HG02571 (cell line): Measurements from ENCODE around the gene FRAS1.
"Not testable (repeated sequence)": the region's sequence is repeated elsewhere in the genome, so short reads cannot be mapped to it uniquely, and the experiment has no call there.

Experiments used
- ATAC-seq: cut with Tn5 transposase; IDR thresholded peaks from one replicate; pipeline ENCODE4 v1.9.1; 2021; ENCODE audit warnings: mild to moderate bottlenecking, moderate library complexity; ENCODE audit not compliant: unreplicated experiment

Gene FRAS1

DNA sequence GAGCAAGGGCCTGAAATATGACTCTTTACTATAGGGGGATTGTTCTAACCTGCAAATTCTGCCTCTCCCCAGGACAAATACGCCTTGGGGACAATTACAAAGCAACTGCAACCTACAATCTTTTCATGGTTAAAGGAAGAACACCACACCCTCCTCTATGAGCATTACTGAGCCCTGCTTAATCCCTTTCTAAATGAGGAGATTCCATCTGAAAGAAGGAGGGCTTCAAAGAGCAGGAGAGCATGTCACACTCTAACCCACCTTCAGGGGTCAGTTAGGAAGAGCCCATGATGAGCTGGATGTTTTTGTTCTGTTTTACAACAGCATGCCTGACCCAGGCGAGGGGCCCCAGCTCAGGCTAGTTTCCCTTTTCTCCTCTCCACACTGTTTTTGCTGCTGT is 360.5 kb downstream of the FRAS1 start:
- ATAC-seq, result no peak

DNA sequence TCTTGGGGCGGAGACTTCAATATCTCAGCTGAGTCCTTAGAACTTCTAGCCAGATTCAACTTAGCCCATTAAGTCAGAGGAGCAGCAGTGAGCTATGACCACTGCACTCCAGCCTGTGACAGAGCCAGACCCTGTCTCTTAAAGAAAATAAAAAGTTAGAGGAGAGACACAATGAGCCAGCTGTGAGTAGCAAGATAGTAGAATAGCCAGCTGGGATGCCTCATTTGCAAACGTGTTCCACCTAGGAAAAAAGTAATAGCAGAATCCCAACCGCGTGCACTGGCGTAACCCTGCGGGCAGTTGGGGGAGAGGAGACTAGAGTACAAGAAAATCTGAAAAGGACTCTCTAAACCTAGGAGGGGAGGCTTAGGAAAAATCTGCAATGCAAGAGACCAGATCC is 361.3 kb downstream of the FRAS1 start:
- no peak for ATAC-seq

DNA sequence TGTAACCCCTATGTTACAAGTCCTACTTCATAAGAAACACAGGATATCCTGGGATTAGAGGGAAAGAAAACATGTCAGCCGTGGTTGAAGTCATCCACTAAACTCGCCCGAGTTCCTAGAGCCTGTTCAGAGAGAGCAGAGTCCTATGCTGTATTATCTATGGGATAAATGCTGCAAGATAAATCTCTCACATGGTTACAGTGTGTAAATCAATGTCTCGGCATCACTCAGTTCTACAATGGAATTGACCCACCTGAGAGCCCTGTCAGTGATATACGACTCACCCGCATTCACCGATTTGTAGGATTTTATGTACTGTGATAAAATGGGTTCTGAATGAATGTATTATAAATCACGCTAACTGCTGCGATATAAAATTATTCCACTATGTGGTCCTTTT is 366.7 kb downstream of the FRAS1 start:
- no peak for ATAC-seq

DNA sequence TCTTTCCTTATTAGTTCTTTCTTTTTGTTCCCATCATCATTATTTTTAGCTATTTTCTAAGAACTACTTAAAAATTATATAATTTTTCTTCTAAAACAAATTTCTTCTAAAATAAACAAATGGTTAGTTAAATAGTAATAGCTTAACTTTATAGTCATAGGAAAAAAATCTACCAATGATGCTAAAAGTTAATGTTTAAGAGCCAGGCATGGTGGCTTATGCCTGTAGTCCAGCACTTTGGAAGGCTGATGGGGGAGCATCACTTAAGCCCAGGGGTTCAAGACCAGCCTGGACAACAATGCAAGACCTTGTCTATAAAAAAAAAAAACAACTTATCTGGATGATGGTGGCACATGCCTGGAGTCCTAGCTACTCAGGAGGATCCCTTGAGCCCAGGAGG is 367.3 kb downstream of the FRAS1 start:
- no peak for ATAC-seq

DNA sequence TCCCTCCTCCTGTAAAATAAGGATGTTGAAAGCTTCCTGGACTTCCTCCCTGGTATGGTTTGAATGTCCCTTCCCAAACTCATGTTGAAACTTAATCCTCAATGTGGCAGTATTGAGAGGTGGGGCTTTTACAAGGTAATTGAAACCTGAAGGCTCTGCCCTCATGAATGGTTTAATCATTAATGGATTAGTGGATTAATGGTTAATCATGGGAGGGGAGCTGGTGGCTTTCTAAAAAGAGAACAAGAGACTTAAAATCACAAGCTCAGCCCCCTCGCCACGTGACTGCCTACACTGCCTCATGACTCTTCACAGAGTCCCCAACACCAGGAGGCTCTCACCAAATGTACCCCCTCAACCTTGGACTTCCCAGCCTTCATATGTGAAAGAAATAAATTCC is 369.8 kb downstream of the FRAS1 start:
- ATAC-seq, result no peak

DNA sequence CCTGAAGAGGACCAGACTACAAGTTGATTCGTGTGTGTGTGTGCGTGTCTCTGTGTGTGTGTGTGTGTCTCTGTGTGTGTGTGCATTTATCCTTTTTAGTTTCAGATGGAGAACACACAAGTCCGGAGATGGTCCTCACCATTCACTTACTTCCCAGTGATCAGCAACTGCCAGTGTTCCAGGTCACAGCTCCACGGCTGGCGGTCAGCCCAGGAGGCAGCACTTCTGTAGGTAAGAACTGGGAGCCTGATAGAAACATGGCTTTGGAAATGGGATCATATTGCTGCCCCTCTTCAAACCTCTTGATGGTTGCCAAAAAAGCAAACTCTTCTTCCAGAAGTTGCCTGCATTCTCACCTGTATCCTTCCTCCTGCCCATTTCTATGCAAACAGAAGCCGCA is 371.9 kb downstream of the FRAS1 start:
- no peak for ATAC-seq

DNA sequence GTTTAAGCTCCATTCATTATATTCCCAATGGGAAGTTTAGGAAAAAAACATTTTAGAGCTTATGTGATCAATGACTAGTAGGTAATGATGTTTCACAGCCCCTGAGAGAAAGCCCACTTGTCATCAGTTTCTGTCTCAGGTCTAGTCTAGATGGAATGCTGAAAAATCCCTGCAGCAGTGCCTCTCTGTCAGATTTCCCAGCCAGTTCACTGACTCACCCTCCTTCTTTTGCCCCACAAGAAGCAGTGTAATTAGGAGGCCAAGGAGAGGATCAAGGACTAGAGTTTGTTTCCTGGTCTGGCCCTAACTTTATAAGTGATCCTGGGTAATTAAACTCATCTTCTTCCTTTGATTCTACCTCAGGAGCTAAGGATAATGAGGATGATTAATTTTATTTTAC is 375.8 kb downstream of the FRAS1 start:
- no peak for ATAC-seq

DNA sequence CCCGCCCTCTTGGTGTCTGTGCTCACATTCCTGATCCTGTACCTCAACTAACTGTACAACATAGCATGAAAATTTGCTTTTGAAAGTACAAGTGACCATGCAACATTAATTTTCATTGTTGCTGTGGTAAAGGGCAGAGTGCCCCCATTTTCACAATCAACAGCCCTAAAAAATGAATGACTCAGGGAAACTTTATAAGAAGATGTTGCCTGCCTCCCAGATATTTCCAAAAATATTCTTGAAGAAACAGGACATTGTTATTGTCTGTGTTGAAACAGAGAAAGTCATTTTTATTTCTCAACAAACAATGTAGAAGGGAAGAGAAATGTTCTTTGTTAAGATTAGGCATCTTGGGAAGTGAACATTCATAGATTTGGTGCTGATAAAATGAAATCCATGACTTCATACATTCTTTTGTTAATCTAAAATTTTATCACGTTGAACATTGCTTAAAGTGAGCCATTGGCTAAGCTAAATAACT is 380.5 kb downstream of the FRAS1 start:
- no peak for ATAC-seq

DNA sequence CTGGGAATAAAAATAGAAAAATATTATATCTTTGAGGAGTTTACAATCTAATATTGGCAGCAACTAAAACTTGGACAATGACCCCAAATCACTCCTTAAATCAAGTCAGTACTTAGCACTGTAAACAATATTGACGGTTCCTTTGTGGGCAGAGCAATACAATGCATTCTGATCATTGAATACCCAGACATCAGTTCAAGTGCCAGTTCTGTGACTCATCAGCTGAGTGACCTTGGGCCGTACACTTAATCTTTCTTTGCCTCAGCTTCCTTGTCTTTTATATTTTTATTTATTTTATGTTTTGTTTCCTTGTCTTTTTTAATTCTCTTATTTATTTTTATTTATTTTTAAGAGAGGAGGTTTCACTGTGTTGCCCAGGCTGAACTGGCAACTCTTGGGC is 382.2 kb downstream of the FRAS1 start:
- no peak for ATAC-seq

DNA sequence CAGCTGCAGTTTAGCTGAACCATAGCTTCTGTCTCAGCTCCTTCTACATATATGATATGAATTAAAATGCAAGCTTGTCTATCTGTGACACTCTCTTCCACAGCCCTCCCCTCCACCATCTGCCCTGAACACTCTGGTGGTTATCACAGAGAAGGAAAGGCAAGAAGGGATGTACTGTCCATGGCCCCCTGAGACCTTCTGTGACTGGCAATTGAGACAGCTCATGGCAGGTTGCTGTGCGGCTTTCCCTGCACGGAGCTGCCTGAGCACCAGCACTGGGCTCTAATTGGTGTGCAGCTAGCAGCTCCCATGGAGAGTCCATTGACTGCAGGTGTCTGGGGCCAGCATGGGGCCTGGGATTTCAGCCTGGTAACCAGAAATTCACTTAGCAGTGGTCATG is 384.6 kb downstream of the FRAS1 start:
- ATAC-seq, result no peak

DNA sequence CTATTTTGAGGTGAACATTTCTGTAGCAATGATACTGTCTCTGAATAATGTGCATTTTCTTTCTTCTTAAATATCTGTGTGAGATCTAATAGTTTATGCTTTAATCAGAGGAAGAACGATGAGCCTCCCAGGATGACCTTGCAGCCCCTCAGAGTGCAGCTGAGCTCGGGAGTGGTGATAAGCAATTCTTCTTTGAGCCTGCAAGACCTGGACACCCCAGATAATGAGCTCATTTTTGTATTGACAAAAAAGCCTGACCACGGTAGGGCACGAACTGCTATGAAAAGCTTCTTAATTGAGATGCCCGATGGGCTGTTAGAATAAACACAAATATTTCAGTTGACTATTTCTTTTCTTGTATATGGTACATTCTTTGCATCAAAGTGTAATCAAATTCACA is 389.5 kb downstream of the FRAS1 start:
- ATAC-seq, result no peak

DNA sequence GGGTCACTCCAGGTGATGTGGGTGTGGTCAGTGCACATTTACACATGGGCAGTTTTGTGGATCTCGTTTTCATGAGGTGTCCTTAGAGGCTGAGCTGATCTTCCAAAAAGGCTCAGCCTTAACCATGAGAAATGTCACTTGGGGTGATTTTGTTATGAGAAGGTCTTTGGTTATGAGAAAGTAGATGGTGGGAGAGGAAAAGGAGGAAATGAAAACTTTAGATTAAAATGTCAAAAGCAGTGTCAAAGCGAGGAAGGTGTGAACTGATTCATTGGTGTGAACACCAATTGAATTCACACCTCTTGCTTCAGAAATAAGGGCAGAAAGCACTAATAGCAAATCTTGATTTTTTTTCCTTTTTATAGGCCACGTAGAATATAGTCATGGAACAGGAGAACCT is 394.3 kb downstream of the FRAS1 start:
- no peak for ATAC-seq

DNA sequence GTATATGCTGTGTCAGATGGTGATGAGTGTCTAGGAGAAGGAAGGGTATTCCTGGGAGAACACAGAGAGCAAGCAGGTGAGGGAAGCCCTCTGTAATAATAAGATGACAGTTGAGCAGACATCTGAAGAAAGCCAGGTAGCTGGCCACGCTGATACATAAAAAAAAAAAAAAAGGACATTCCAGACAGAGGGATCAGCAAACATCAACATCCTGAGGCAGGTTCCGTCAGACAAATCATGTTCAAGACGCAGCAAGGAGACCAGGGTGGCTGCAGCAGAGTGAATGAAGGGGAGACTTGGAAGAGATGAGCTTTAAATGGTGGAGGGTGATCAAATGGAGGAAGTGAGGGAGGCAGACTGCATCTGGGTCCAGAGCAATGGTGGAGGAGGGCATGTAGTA is 396.9 kb downstream of the FRAS1 start:
- ATAC-seq, result no peak

DNA sequence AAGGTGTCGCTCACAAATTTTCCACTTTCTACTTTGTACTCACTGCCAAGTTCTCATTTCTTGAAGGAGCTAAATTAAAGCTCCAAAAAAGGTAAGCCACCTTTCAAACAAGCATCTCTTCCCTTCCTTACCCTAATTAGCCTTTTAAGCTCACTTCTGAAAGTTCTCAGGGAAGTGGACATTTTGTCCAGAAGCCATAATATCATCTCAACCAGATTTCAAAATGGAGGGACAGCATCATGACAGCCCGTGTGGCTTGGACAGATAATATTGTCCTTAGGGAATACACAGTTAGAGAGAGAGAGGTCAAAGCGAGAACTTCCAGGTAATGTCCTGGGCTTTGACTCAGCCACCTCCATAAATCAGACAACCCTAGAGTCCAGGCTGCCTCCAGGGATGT is 400.6 kb downstream of the FRAS1 start:
- ATAC-seq, result no peak

DNA sequence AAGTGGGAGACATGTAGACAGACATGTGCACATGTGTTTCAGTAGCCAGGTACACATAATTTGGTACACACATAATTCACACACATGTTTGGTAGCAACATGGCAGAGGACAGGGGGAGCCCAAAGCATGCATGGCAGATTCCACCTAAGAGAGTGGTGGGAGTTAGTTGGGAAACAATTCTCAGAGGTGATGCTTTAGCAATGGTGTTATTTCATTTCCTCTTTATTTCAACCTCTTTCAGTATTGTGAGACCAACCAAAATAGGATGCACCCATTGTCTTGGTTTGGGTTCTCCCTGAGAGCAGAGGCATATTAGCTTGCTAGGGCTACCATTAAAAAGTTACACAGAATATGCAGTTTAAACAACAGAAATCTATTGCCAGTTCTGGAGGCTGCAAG is 402.2 kb downstream of the FRAS1 start:
- no peak for ATAC-seq

DNA sequence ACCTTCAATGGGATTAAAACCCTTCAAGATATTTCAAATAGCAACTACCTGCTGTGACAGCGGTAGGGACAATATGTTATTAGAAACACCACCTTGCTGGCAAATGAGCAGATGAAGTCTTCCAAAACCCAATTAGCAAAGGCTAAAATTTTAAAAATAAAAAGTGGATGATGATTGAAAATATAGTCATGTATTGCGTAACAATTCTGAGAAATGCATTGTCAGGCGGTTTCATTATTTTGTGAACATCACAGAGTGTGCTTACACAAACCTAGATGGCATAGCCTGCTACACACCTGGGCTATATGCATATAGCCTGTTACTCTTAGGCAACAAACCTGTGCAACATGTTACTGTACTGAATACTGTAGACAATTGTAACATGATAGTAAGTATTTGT is 403.2 kb downstream of the FRAS1 start:
- no peak for ATAC-seq

DNA sequence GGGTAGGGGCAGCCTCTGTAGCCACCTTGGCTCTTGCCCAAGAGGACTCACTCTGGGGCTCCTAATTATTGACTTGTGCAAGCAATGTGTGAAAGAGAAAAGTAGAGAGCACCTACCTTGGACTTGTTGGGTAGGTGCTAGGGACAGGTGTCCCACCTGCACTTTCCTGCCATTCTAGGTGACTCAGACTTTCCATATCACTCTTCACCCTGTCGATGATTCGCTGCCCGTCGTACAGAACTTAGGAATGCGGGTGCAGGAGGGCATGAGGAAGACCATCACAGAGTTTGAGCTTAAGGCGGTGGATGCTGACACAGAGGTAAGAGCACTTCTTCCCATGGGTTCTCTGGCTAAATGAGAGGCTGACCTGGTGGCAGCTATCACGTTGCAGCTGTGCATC is 407.1 kb downstream of the FRAS1 start:
- ATAC-seq, result no peak

DNA sequence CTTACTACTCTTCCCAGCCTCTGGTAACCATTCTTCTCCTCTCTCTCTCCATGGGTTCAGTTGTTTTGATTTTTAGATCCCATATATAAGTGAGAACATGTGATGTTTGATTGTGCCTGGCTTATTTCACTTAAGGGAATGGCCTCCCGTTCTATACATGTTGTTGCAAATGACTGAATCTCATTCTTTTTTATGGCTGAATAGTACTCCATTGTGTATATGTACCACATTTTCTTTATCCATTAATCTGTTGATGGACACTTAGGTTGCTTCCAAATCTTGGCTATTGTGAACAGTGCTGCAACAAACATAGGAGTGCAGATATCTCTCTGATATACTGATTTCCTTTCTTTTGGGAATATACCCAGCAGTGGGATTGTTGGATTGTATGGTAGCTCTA is 410.1 kb downstream of the FRAS1 start:
- ATAC-seq, result not testable (repeated sequence)

DNA sequence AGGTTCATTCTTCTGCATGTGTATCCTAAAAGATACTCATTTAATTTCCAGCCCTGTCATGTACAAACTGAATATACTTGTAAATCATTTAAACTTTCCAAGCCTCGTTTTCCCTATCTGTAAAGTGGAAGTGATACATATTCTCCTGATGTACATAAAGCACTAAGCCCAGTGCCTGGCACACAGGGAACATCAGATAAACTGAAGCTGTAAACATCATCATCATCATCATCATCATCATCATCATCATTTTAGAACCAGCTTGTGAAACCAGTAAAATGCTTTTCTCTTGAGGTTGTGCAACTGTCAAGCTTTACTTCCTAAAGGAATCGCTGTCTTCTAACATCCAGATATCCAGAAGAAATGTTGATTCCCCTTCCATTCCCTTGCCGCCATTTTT is 411.1 kb downstream of the FRAS1 start:
- no peak for ATAC-seq

DNA sequence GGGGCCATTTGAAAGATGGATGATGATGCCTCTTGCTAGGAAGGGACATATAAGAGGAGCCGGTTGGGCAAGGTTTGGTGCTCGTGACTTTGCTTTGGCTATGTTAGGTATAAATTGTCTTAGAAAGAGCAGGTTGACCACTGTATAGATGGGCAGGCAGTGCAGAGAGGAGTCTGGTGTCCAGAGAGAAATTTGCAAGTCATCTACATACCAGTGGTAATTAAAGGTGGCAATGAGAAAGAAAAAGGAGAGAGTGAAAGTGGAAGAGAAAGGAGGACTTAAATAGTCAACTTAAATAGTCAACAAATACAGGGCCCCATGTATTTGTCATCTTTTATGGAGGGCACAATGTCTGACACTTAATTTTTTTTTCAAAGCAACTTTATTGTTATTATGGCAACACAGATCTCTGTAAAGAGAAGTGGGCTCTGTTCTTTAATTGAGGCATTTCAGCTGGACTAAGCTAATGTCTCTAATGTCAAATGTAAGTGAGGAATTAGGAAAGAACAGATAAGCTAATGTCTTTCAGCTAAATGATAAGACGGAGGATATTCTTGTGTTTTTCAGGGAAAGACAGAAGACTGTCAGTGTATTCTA is 419.1 kb downstream of the FRAS1 start:
- no peak for ATAC-seq

DNA sequence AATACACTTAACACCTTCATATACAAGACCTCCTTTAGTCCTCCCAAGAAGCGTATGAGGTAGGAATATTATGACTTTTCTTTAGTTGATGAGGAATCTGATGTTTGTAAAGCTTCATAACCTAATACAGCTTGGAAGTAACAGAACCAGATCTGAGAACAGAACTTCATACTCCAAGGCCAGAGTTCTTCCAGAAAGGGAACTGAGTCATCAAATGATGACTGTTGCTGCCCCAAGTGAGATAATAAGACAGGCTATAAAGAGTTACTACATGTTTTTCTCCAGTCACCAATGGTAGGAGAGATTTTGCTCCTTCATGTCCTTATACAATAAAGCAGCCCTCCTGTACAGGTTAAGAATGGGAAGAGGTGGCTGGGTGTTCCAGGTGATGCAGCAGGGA is 420.2 kb downstream of the FRAS1 start:
- no peak for ATAC-seq

DNA sequence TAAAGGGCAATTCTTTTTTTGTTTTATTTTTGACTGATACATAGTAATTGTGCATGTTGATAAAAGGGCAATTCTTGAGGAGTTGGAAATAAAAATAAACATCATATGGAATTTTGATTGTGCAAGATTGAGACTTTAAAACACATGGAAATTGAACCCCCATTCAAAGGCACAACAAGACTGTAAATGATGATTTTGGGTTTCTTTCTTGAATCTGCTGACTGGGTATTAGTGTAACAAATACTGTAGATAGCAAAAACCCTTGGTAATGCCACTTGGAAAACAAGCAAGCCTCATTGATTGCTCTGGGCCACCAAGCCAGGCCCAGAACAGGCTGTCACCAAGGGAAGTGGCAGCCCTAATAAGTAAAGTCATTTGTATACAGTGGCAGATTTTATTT is 421.4 kb downstream of the FRAS1 start:
- ATAC-seq, result no peak

DNA sequence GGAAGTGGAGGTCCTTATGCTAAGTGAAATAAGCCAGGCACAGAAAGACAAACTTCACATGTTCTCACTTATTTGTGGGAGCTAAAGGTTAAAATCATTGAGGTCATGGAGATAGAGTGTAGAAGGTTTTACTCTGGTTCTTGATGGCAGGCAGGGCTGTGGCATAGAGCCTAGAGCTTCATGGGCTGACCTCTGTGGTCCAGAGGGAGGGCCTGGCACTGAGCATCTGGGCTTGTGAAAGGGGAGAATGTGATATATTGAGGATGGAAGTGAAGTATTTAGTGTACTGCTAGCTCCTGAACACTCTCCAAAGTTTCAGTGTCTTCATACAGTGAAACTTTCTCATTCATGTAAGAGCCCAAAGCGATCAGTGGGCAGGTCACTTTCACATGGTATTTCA is 423.2 kb downstream of the FRAS1 start:
- no peak for ATAC-seq

DNA sequence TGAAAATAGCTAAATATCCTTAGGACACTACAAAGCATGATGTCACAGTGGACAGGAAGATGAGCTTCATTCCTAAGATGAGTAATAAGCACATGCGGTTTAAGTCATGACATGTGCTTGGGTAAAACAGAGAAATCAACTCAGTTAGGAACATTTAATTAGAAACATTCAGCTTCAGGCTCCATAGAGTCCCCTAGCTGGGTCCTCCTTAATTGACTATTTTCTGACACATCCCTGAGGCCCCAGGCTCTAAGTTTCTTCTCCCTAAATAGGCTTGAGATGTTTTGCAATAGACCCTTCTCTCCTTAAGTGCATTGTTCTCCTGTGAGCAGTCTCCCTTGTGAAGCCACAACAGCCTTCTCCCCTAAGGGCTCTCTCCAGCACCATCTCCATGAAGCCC is 424.1 kb downstream of the FRAS1 start:
- no peak for ATAC-seq
